ENCODE data around the gene FAM200B. TPM values are rescaled to one million over a fixed set of nuclear protein-coding genes. Genes with fewer than 3 reads are reported as not detected.
A peak's percentile ranks its signal among the peaks of the same experiment; 100 is the strongest.
"Not testable (repeated sequence)": the region's sequence is repeated elsewhere in the genome, so short reads cannot be mapped to it uniquely, and the experiment has no call there.

FAM200B gene
- polyA plus RNA-seq, 1 donor (not counting 4 experiments of a cell fraction or from before 2014, with no cell fraction given) = 36.6 TPM

DNA sequence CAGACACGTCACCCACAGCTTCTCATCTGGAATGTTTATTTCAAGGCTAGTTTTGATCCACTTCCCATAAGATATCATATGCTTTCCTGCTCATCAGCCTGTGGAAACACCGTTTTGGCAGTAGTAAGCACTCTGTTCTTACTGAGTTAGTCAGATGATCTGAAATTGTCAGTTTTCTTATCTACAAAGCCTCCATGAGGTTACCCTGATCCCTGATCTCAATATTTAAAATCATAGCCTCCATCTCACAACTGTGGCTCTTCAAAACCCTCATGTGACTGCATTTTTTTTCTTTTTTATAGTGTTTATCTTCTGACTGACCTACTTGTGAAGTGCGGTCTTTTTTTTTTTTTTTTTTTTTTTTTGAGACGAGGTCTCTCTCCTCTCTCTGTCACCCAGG lies 44.0 kb downstream of the FAM200B start:
- H4K20me1 ChIP-seq (ENCODE audit: control insufficient read depth, extremely low read depth, insufficient read depth, low read length) = no peaks in the 10 kb centered on the region
- H3K9me3 ChIP-seq (ENCODE audit: control insufficient read depth, low read depth, low read length) = no peaks in the 10 kb centered on the region
- DNase-seq (ENCODE audit: low read depth, low spot score) (no peak), FAIRE-seq (no peak)
- H3K79me2 ChIP-seq (ENCODE audit: control insufficient read depth, insufficient read depth, low read length) = no peaks in the 10 kb centered on the region
- H2AFZ ChIP-seq (ENCODE audit: control insufficient read depth, low read length) = no peak overlapping the region
- dilution Hi-C loops (cut with MboI; ENCODE audit: extremely low pct_ligation_motif_present, low sequenced_read_pairs) = no loop called here
- TF ChIP-seq, protein P1, sequence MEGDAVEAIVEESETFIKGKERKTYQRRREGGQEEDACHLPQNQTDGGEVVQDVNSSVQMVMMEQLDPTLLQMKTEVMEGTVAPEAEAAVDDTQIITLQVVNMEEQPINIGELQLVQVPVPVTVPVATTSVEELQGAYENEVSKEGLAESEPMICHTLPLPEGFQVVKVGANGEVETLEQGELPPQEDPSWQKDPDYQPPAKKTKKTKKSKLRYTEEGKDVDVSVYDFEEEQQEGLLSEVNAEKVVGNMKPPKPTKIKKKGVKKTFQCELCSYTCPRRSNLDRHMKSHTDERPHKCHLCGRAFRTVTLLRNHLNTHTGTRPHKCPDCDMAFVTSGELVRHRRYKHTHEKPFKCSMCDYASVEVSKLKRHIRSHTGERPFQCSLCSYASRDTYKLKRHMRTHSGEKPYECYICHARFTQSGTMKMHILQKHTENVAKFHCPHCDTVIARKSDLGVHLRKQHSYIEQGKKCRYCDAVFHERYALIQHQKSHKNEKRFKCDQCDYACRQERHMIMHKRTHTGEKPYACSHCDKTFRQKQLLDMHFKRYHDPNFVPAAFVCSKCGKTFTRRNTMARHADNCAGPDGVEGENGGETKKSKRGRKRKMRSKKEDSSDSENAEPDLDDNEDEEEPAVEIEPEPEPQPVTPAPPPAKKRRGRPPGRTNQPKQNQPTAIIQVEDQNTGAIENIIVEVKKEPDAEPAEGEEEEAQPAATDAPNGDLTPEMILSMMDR (optimal IDR thresholded peaks at IDR 0.05 in 1 of 3, IDR thresholded peaks at IDR 0.05 in 1 of 3, conservative IDR thresholded peaks at IDR 0.05 in 1 of 3; ENCODE audit: extremely low read depth in 1 of 3, insufficient read depth in 2 of 3, low read length in 3 of 3) = no peak
- no peak for TF ChIP-seq EZH2 (IDR thresholded peaks at IDR 0.05; ENCODE audit: low read length)
- no peaks in the 10 kb centered on the region for H3K27me3 ChIP-seq (ENCODE audit: control insufficient read depth, extremely low read depth, insufficient read depth, low read length)
- H3K9me1 ChIP-seq (ENCODE audit: control insufficient read depth, extremely low read depth, insufficient read depth, low read length) = no peaks in the 10 kb centered on the region
- H3K36me3 ChIP-seq (ENCODE audit: control insufficient read depth in 2 of 2, extremely low read depth in 1 of 2, insufficient read depth in 2 of 2, low read length in 2 of 2) = no peaks in the 10 kb centered on the region
- H3K4me2 ChIP-seq (ENCODE audit: control insufficient read depth, extremely low read depth, insufficient read depth, low read depth, low read length) = no peak overlapping the region
- H3K4me3 ChIP-seq (ENCODE audit: control insufficient read depth in 2 of 3, extremely low read depth in 1 of 3, insufficient read depth in 2 of 3, low read depth in 1 of 3, low read length in 3 of 3) = no peak overlapping the region
- H3K4me1 ChIP-seq (ENCODE audit: control insufficient read depth, extremely low read depth, insufficient read depth, low read length) = peaks cover 4% of the 10 kb centered on the region
- no peak overlapping the region for H3K27ac ChIP-seq (ENCODE audit: control insufficient read depth, insufficient read depth, low read length)
- H3K9ac ChIP-seq (ENCODE audit: control insufficient read depth, extremely low read depth, insufficient read depth, low read length) = no peak overlapping the region

DNA sequence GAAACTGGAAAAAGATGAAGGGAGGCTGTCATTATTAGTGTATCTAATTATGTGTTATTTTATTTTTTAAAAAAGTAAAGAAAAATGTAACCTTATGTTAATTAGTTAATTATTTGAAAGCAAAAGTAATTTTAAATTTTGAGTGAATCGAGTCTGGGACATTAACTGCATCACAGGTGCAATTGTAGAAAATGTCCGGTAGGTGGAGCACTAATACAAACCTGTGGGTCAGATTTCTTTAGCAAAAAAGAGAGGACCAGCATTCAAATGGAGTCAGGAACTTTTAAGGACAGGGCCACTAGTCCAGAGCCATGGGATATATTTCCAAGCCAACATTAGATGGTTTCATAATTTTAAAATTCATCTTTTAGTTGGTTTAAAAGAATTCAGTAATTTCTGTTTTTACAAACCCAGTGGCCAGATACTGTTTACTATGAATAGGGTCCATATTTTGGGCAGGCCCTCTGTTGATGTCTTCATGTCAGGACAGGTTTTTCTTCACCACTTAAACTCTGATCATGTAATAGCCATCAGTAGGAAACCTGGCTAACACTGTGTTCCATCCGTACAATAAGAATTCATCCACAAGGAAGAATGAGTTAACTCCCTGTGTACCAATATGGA lies 48.4 kb downstream of the FAM200B start:
- no peak for FAIRE-seq

GRCh38 chr4:15733061-15733460 lies 51.4 kb downstream of the FAM200B start:
- dilution Hi-C loops (cut with MboI; ENCODE audit: extremely low pct_ligation_motif_present, low sequenced_read_pairs) = not testable (repeated sequence)

More for the DNA sequence above, 48.4 kb downstream of the FAM200B start:
- H3K4me2 ChIP-seq (ENCODE audit: control insufficient read depth, extremely low read depth, insufficient read depth, low read depth, low read length) = no peak overlapping the region
- dilution Hi-C loops (cut with MboI; ENCODE audit: extremely low pct_ligation_motif_present, low sequenced_read_pairs) = no loop called here
- H3K9ac ChIP-seq (ENCODE audit: control insufficient read depth, extremely low read depth, insufficient read depth, low read length) = no peak overlapping the region
- H2AFZ ChIP-seq (ENCODE audit: control insufficient read depth, low read length) = no peak overlapping the region
- H3K4me1 ChIP-seq (ENCODE audit: control insufficient read depth, extremely low read depth, insufficient read depth, low read length) = peaks cover 4% of the 10 kb centered on the region
- no peak for DNase-seq (ENCODE audit: low read depth, low spot score)
- H3K27ac ChIP-seq (ENCODE audit: control insufficient read depth, insufficient read depth, low read length) = no peak overlapping the region
- no peak overlapping the region for H3K4me3 ChIP-seq (ENCODE audit: control insufficient read depth in 2 of 3, extremely low read depth in 1 of 3, insufficient read depth in 2 of 3, low read depth in 1 of 3, low read length in 3 of 3)
- H3K9me3 ChIP-seq (ENCODE audit: control insufficient read depth, low read depth, low read length) = no peaks in the 10 kb centered on the region
- no peaks in the 10 kb centered on the region for H3K79me2 ChIP-seq (ENCODE audit: control insufficient read depth, insufficient read depth, low read length)
- TF ChIP-seq EZH2 (IDR thresholded peaks at IDR 0.05; ENCODE audit: low read length) = no peak
- TF ChIP-seq, protein P1 (optimal IDR thresholded peaks at IDR 0.05 in 1 of 3, IDR thresholded peaks at IDR 0.05 in 1 of 3, conservative IDR thresholded peaks at IDR 0.05 in 1 of 3; ENCODE audit: extremely low read depth in 1 of 3, insufficient read depth in 2 of 3, low read length in 3 of 3) = peak; percentile 48 to 65 (median 65)
- H4K20me1 ChIP-seq (ENCODE audit: control insufficient read depth, extremely low read depth, insufficient read depth, low read length) = no peaks in the 10 kb centered on the region
- no peaks in the 10 kb centered on the region for H3K27me3 ChIP-seq (ENCODE audit: control insufficient read depth, extremely low read depth, insufficient read depth, low read length)
- no peaks in the 10 kb centered on the region for H3K9me1 ChIP-seq (ENCODE audit: control insufficient read depth, extremely low read depth, insufficient read depth, low read length)
- no peaks in the 10 kb centered on the region for H3K36me3 ChIP-seq (ENCODE audit: control insufficient read depth in 2 of 2, extremely low read depth in 1 of 2, insufficient read depth in 2 of 2, low read length in 2 of 2)

More at GRCh38 chr4:15733061-15733460, 51.4 kb downstream of the FAM200B start:
- H3K4me1 ChIP-seq (ENCODE audit: control insufficient read depth, extremely low read depth, insufficient read depth, low read length); FAIRE-seq; DNase-seq (ENCODE audit: low read depth, low spot score); H3K9ac ChIP-seq (ENCODE audit: control insufficient read depth, extremely low read depth, insufficient read depth, low read length); H3K4me2 ChIP-seq (ENCODE audit: control insufficient read depth, extremely low read depth, insufficient read depth, low read depth, low read length); H2AFZ ChIP-seq (ENCODE audit: control insufficient read depth, low read length); H3K9me1 ChIP-seq (ENCODE audit: control insufficient read depth, extremely low read depth, insufficient read depth, low read length); H3K79me2 ChIP-seq (ENCODE audit: control insufficient read depth, insufficient read depth, low read length); H3K9me3 ChIP-seq (ENCODE audit: control insufficient read depth, low read depth, low read length); H3K4me3 ChIP-seq (ENCODE audit: control insufficient read depth in 2 of 3, extremely low read depth in 1 of 3, insufficient read depth in 2 of 3, low read depth in 1 of 3, low read length in 3 of 3); H4K20me1 ChIP-seq (ENCODE audit: control insufficient read depth, extremely low read depth, insufficient read depth, low read length); H3K27ac ChIP-seq (ENCODE audit: control insufficient read depth, insufficient read depth, low read length); H3K27me3 ChIP-seq (ENCODE audit: control insufficient read depth, extremely low read depth, insufficient read depth, low read length); H3K36me3 ChIP-seq (ENCODE audit: control insufficient read depth in 2 of 2, extremely low read depth in 1 of 2, insufficient read depth in 2 of 2, low read length in 2 of 2): not testable (repeated sequence)

All from keratinocyte (primary cell).